HG03060 (cell line): ENCODE measurements around the gene KCTD5.

Experiments used
- ATAC-seq: cut with Tn5 transposase; IDR thresholded peaks from one replicate; pipeline ENCODE4 v1.9.1; 2021; ENCODE audit warnings: low read depth, moderate number of reproducible peaks; ENCODE audit not compliant: unreplicated experiment

Gene KCTD5

GRCh38 chr16:2707368-2708289 lies 25.3 kb downstream of the KCTD5 start:
- no peak for ATAC-seq

DNA sequence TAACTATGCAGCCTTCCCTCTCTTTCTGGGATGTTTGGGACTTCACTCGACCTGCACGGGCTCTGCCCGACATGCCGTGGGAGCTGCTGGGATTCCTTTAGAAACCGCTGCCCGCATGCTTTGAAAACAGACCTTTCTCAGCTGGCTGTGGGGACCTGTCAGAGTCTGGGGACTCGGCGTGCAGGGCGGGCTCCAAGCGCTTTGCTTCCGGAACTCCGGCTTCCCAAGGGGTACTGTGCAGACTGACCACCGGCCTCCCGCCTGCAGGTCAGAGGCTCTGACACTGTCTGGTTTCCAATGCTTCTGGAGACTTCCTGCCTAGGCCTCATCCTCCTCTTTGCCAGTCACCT lies 25.9 kb downstream of the KCTD5 start:
- ATAC-seq = no peak

- ATAC-seq = no peak
These were observed 26.7 kb downstream of the KCTD5 start for GRCh38 chr16:2708955-2709587.

GRCh38 chr16:2709588-2709984 lies 27.3 kb downstream of the KCTD5 start:
- ATAC-seq = no peak

DNA sequence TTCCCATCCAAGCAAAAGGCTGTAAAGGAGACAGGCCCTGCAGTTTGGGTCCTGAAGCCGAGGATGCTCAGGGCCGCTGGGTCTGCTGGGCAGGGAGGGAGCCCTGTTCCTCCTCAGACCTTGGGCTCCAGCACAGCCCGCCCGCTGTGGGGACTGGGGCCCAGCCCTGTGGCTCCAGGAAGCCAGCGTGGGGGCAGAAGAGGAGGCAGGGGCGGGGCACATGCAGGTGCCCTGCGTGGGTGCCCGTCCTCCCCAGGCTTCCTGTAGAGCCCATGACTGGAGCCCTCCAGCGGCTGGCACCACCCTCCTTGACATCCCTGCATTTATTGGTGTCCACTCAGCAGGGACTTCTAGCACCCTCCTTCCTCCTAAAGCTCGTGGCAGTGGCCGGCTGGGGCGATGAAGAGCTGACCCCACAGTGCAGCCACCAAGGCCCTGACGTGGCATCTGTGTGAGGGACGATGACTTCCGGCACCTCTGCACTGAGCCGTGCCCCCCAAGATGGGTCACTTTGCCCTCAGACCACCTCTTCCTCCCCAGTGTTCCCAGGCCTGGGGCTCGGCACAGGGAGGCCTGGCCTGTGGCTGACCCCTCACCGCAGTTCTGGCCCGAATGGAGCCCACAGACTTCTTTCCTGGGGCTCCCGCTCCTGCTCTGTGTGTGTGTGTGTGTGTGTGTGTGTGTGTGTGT lies 27.8 kb downstream of the KCTD5 start:
- ATAC-seq = no peak

DNA sequence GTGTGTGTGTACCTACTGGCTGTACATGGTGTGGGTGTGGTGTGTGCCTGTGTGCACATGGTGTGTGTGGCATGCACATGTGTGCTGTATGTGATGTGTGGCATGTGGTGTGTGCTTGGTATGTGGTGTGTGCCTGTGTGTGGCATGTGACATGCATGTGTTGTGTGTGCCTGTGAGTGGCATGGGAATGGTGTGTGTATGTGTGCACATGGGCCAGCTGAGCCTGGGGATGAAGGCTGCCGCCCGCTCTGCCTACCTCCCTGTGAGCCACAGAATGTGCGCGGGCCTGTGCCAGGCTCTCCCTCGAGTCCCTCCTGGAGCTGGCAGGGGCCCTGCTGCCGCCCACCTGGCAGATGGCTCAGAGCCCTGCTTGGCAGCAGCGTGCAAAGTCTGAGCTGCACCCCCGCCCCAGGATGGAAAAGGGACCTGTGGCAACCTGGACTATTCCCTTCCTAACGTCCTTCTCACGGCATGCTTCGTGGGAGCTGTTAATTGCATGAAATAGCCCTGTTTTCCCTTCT lies 28.4 kb downstream of the KCTD5 start:
- ATAC-seq = no peak

DNA sequence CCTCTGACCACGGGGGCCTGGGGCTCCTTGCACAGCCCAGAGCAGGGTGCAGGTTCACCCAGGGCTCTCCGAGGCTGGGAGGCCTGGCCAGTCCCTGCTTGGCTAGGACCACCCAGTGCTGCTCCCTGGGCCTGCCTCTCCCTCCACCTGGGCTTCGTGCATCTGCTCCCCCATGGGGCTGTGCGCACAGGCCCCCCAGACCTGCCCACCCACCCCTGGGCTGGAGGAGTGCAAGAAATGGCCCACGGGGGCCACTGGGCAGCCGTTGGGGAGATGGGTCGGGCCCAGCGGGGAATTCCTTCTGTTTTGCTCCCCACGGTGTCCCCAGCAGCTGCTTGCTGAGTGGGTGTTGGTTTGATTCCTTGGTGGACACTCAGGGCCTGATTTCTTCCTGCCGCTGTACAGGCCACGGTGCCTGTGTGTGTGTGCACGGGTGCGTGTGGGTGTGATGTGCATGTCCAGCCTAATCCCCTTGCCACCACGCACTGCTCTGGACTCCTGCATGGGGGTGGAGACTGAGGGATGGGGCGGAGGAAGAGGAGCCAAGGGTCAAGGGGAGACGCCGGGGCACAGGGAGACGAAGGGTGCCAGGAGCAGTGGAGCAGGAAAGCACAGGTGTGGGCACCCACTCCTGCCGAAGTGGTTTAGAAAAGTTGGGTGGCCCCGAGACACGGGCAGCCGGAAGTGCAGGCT lies 29.2 kb downstream of the KCTD5 start:
- ATAC-seq = no peak

DNA sequence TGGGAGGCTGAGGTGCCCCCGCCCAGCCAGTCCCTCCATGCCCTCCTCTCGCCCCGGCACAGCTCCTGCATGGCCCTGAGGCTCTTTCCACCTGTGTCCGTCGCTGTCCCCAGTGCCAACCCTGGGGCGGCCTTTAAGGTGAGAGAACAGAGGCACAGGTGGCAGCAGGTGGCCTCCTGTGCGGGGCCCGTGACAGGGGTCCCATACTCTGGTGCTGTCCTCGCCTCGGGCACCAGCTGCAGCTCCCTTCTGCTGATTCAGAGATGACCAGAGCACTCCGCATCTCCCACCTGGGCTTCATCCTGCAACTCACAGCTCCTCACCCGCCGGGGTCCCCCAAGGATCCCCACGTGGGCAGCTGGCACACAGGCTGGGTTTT lies 29.7 kb downstream of the KCTD5 start:
- ATAC-seq = no peak

GRCh38 chr16:2712546-2712945 lies 30.2 kb downstream of the KCTD5 start:
- ATAC-seq = no peak

- ATAC-seq = no peak
These were observed 31.2 kb downstream of the KCTD5 start for GRCh38 chr16:2713523-2713922.

- no peak for ATAC-seq
These were observed 31.9 kb downstream of the KCTD5 start for GRCh38 chr16:2713985-2714774.

DNA sequence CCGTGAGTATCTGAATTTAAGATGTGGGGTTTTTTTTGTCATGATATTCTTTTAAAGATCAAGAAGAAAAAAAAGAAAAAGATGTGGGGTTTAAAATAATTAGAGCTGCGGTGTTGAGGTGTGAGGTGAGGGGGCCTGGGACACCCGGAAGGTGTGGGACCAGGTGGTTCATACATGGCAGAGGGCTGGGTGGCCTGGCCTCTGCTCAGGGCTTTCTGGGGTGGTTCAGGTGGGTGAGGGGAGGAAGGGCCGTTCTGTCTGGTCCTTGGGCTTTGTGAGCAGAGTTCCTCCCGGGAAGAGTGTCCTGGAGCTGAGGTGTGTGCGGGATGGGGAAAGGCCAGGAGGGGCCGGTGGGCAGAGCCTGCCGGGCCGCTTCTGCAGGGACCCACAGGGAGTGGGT lies 32.7 kb downstream of the KCTD5 start:
- no peak for ATAC-seq

DNA sequence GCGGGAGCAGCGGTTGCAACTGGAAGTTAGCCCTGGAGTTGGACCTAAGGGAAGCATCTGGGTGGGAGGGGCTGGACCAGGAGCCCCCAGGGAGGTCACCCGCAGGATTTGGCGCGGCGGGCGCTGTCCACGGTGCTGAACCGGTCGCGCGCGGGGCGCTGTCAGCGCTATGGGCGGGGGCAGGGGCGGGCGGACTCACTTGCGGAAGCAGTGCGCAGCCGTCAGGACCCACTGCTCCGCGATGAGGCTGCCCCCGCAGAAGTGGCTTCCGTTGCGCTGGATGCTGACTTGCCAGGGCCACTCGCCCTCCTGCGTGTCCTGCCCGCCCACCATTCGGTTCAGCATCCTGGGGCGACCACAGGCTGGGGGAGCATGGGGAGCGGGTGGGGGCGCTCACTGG lies 33.2 kb downstream of the KCTD5 start:
- no peak for ATAC-seq

DNA sequence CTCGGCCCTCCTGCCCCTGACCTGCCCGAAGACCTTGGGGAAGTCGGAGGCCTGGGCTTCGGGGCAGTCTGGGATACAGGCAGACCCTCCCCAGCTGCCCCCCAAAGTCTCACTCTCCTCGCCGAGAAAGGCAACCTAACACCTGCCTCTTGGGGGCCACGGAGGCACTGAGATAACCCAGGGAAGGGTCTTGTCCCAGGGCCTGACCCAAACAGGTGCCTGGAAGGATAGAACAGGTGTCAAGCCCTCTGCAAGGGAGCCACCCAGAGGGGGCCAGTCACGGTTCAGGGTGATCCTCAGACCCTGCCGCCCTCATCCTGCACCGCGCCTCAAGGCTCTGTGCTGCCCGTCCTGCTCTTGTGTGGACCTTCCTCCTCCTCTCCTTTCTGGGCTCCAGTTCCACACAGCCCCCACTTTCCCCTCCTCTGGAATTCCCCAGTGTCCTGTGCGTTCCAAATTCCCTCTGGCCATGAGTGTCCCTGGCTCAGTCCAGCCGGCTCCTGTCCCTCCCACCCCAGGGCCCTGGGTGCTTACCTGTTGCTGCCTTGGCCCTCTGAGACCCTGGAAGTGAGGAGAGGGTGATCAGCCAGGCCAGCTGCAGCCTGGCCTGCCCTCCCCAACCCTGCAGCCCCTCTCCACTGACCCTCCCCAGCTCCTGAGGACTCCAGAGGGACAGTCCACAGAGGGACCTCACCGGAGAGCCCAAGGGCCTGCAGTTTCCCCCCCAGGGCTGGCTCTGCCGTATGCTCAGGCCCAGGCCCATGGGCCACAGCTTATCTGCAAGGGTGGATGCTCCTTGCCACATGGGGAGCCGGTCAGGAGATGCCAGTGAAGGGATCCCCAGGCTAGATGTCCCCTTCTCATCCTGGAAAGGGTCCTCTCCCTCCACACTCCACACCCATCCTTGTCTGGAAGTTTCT lies 33.9 kb downstream of the KCTD5 start:
- no peak for ATAC-seq

DNA sequence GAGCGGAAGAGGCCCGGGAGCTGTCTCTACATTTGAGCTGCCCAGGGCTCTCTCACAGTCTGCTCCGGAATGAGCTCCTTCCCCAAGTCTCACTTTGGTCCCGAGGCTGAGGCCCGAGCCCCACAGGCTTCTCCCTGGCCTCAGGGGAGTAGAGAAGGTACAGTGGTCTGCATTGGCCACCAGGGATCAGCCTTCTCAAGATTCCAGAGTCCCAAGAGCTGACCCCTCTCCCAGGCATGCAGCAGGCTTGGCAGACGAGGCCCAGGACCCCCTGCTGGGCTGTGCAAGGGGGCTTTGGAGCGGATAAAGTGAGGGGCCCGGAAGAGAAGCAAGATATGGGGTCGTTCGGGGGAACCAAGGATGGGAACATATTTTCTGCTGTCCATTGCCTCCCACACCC lies 34.6 kb downstream of the KCTD5 start:
- ATAC-seq = no peak

DNA sequence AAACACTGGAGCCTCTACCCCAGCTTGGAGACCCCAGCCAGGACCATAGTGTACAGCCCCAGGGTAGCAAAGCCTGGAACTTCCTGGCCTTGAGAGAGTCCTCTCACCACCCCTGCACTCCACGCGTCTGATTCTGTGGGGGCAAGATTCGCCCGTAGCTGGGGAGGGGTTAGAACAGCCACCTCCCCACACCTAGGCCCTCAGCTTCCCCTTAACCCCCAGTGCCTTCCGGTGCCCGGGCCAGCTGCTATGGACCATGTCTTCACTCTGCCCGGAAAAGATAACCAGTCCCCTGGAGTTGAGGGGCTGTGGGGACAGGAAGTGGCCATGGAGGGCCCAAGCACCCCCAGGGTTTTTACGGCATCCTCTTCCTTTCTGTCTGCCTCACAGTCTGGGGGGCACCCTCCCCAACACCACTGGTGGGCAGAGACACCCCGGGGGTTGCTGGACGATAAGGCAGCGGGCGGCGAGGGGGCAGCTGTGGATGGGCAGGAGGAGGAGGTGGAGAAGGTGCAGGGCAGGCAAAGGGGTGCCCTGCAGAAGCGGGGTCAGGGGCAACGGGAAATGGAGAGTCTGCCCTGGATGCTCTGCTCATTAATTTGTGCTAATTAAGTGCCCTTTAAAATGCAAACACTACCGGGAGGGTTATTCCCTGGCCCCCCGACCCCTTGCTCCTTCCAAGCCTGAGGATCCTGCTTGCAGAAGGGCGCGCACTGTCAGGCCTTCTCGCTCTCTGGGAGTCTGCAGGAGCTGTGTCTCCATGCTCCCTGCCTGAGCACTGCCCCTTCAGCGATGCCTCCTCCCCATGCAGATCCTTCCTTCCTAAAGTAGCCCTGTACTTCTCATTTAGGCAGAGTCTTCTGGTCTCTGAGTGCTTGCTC lies 35.3 kb downstream of the KCTD5 start:
- no peak for ATAC-seq

GRCh38 chr16:2719328-2720063 lies 37.2 kb downstream of the KCTD5 start:
- no peak for ATAC-seq
